GM19324 (cell line): ENCODE data around the gene WDFY1.
A peak's percentile ranks its signal among the peaks of the same experiment; 100 is the strongest.
"Not testable (repeated sequence)": the region's sequence is repeated elsewhere in the genome, so short reads cannot be mapped to it uniquely, and the experiment has no call there.

Experiments used
- ATAC-seq: cut with Tn5 transposase; IDR thresholded peaks from one replicate; pipeline ENCODE4 v1.9.1; 2021; ENCODE audit warnings: mild to moderate bottlenecking, moderate library complexity; ENCODE audit not compliant: unreplicated experiment, low FRiP score

The WDFY1 gene

GRCh38 chr2:223900531-223900930 lies 44.6 kb downstream of the WDFY1 start:
- no peak for ATAC-seq

GRCh38 chr2:223900066-223900465 lies 45.1 kb downstream of the WDFY1 start:
- ATAC-seq = no peak

- ATAC-seq = no peak
Observed at GRCh38 chr2:223897669-223898330, 47.3 kb downstream of the WDFY1 start.

- peak; percentile 67 for ATAC-seq
Observed at GRCh38 chr2:223896833-223897311, 48.3 kb downstream of the WDFY1 start.

GRCh38 chr2:223894968-223895367 lies 50.2 kb downstream of the WDFY1 start:
- ATAC-seq = no peak

- ATAC-seq = no peak
Observed at GRCh38 chr2:223894009-223894408, 51.1 kb downstream of the WDFY1 start.

GRCh38 chr2:223890721-223891120 lies 54.4 kb downstream of the WDFY1 start:
- ATAC-seq = no peak

GRCh38 chr2:223889229-223889628 lies 55.9 kb downstream of the WDFY1 start:
- ATAC-seq = no peak

GRCh38 chr2:223888251-223888650 lies 56.9 kb downstream of the WDFY1 start:
- no peak for ATAC-seq

GRCh38 chr2:223887127-223887526 lies 58.0 kb downstream of the WDFY1 start:
- no peak for ATAC-seq

- ATAC-seq = no peak
Observed at GRCh38 chr2:223886726-223887125, 58.4 kb downstream of the WDFY1 start.

- peak; percentile 54 for ATAC-seq
Observed at GRCh38 chr2:223884399-223884798, 60.7 kb downstream of the WDFY1 start.

- ATAC-seq = no peak
Observed at GRCh38 chr2:223882715-223883114, 62.4 kb downstream of the WDFY1 start.

GRCh38 chr2:223880796-223881195 lies 64.3 kb downstream of the WDFY1 start:
- no peak for ATAC-seq

GRCh38 chr2:223877721-223878410 lies 67.3 kb downstream of the WDFY1 start:
- ATAC-seq = no peak

GRCh38 chr2:223873672-223874071 lies 71.5 kb downstream of the WDFY1 start:
- no peak for ATAC-seq

GRCh38 chr2:223872772-223873171 lies 72.4 kb downstream of the WDFY1 start:
- not testable (repeated sequence) for ATAC-seq

GRCh38 chr2:223871661-223872060 lies 73.5 kb downstream of the WDFY1 start:
- not testable (repeated sequence) for ATAC-seq

GRCh38 chr2:223870840-223871611 lies 74.1 kb downstream of the WDFY1 start:
- ATAC-seq = no peak

GRCh38 chr2:223868005-223868404 lies 77.1 kb downstream of the WDFY1 start:
- ATAC-seq = no peak

GRCh38 chr2:223865907-223866508 lies 79.1 kb downstream of the WDFY1 start:
- no peak for ATAC-seq
